GM20000 (cell line): ENCODE measurements around the gene NPW.

Experiments
- DNase-seq: peaks from one replicate; pipeline ENCODE4 v3.0.0; 2012; ENCODE audit warnings: low spot score
- CTCF ChIP-seq: IDR thresholded peaks from 2 replicates; pipeline ENCODE4 v1.5.1; 2012; ENCODE audit warnings: mild to moderate bottlenecking, control low read depth; ENCODE audit errors: extremely low read depth, missing control alignments

NPW gene

GRCh38 chr16:2037115-2037514 is 17.5 kb downstream of the NPW start:
- TF ChIP-seq CTCF = no peak
- DNase-seq = no peak

- TF ChIP-seq CTCF = no peak
- no peak for DNase-seq
Observed at GRCh38 chr16:2037647-2038381, 18.2 kb downstream of the NPW start.

- TF ChIP-seq CTCF = no peak
- DNase-seq = no peak
Observed at GRCh38 chr16:2038382-2039231, 19.0 kb downstream of the NPW start.

GRCh38 chr16:2039274-2040031 is 19.9 kb downstream of the NPW start:
- DNase-seq = no peak
- no peak for TF ChIP-seq CTCF

- DNase-seq = no peak
- no peak for TF ChIP-seq CTCF
Observed at GRCh38 chr16:2040041-2040786, 20.6 kb downstream of the NPW start.

GRCh38 chr16:2040787-2041522 is 21.4 kb downstream of the NPW start:
- TF ChIP-seq CTCF = no peak
- no peak for DNase-seq
